ENCODE data around the gene MMP3.
"Not testable (repeated sequence)": the region's sequence is repeated elsewhere in the genome, so short reads cannot be mapped to it uniquely, and the experiment has no call there.

The MMP3 gene

DNA sequence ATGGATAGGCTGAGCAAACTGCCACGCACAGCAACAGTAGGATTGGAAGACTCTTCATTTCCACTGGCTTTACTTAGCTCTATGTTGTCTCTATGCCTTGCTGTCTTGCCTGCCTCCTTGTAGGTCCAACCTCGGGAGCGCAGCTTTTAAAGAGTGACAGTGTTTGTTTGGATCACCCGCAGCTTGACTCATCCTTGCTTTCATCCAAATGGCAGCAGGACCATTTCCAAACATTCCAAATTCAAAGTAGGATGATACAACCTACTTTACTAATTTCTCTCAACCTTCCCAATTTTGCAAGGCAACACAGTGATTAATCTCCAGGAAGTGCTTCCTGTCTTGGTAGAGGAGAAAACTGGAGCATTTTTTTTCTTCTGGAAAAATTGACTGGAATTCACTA, at the start of gene MMP3:
MMP3 (minus strand) TSS at position 121 of the 400 bp plus-strand sequence; CDS start at position 58, 63 bp downstream.
- no peak for DNase-seq (ENCODE audit: low spot score)

DNA sequence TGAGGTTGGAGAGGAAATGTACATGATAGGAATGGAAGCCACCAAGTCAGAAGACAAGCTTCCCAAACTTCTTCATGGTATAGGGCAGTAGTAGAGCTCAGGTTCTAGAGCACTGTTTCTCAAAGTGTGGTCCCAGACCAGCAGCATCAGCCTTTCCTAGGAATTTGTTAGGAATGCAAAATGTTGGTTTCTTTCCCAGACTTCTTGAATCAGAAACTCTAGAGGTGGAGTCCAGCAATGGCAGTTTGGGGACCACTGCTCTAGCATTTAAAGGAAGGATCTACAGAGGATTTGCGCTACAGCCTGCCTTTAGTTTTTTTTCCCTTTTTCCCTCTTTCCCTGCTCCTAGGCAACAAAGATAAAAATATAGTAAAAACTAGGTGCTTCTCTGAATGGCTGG, 48.3 kb upstream of the MMP3 start:
- DNase-seq (ENCODE audit: low spot score) = no peak

DNA sequence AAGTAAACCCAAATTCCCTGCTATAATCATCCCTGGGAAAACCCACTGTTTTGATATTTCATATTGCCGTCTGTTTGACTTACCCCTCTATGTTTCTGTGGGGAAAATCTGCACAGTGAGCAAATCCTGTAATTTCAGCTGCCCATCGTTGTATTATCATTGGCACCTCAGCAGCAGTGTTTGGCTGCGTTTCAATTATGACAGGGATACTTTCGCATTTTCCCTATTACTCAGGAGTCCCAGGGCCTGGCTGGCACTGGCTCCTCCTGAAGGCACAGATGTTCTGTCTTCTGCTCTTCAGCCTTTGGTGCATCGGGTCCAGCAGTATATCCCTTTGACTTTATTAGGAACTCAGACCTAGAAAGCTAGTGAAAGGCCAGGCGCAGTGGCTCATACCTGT, 43.6 kb upstream of the MMP3 start:
- DNase-seq (ENCODE audit: low spot score) = no peak

DNA sequence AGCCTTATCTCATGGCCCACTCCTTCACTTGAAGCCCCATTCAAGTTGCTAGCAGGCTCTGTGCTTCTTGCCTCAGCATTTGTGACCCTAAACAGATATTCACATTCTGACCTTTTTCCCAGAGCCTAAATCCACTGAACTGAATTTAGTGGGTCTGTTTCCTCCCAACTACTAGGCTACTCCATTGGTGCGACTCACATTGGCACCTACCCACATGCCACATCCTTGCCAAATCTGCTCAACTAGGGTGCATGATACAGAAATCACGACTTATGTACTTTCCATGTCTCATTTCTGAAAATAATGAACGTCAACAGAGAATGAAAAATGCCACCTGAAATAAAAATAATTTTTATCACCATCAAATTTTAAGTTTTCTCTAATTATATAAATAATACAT, 39.7 kb upstream of the MMP3 start:
- no peak for DNase-seq (ENCODE audit: low spot score)

DNA sequence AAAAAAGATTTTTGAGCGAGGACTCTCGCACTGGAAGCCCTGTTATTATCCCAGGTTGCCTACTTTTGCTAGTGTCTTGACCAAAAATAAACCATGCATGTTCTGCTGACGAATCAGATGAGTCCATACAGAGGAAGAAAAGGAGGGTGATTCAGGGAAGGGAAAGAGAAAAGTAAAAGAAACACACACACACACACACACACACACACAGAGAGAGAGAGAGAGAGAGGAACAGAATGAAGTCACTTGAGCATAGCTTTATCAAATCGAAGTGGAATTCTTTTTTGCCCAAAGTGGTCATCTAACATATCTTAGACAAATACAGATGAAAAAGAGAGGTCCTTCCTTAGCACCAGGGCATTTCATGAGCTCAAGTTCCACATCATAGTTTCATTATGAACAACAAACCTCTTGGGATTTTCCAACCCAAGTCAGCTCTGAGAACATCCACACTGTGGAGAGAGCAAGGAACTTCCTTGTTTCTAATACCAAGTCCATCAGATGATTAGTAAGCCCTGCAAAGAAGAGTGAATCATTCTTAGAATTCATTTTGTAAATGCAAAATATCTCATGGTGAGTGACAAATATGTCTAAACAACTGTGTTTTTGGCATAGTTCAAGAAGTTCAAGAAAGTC, 39.1 kb upstream of the MMP3 start:
- DNase-seq (ENCODE audit: low spot score) = no peak

DNA sequence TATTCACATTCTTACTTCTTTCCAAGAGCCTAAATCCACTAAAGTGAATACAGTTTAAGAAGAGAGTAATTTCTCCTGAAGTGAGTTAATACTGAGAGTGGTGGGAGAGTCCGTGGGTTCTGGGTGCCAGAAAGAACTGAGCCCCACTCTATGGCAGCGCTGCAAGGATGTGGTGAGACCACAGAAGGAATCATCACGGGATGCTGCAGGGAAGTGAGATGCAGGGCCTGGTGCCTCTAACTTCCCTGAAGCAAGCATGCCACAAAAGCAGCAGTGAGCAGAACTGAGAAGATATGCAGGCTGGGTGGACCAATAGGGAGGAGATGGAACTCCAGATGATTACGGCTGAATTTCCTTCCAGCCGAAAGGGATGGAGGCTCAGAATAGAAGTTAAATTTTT, 36.4 kb upstream of the MMP3 start:
- no peak for DNase-seq (ENCODE audit: low spot score)

DNA sequence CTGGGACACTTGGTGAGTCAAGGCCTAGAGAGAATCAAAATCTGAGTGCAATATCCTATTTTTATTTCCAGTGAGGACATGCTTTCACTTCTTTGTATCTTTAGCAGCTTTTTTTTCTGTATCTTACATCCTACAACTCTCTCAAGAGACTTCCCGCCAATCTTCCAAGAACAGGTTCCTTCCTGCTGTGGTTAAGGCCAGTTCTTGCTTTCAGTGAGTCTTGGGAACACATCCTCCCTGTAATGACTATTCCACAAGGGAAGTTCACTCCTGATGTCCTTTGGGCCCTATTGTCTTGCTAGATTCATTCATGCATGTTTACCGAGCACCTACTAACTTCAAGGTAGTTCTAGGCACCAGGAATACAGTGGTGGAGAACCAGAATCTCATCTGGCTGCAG, 35.2 kb upstream of the MMP3 start:
- no peak for DNase-seq (ENCODE audit: low spot score)

DNA sequence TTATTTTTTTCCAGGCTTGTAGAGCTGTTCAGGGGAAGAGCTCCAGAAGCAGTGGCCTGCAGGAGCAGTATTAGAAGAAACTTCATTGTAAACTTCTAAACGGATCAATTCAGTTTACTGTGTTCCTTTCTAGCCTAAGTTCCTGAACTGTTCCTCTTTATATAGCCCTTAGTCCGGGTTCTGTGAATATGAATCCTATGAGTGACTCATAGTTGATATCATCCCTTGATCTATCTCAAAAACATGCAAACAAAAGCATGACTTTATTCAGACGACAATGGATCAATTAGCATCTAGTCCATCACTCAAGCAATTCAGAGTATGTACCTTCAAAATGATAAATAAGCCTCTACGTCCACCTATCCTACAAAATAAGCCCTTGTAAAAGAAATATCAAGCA, 31.4 kb upstream of the MMP3 start, which contains the start of gene MMP12:
MMP12 (minus strand) TSS at position 131 of the 400 bp plus-strand sequence; CDS start at position 86, 45 bp downstream.
- no peak for DNase-seq (ENCODE audit: low spot score)

DNA sequence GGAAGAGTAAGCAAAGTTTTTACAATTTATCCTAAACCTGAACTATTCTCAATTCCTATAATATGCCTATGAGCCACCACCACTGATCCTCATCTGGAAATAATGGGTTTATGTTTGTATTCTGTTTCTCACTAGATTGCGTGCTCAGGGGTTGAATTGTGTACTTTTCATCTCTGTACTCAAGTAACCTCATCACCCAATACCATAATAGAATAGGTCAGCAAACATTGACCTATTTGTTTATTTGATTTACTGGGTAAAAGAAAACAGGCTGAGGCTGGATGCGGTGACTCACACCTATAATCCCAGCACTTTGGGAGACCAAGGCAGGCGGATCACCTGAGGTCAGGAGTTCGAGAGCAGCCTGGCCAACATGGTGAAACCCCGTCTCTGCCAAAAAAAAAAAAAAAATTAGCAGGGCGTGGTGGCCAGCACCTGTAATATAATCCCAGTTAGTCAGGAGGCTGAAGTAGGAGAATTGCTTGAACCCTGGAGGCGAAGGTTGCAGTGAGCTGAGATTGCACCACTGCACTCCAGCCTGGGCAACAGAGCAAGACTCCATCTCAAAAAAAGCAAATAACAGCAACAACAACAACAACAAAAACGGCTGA, 26.1 kb upstream of the MMP3 start:
- DNase-seq (ENCODE audit: low spot score) = not testable (repeated sequence)

DNA sequence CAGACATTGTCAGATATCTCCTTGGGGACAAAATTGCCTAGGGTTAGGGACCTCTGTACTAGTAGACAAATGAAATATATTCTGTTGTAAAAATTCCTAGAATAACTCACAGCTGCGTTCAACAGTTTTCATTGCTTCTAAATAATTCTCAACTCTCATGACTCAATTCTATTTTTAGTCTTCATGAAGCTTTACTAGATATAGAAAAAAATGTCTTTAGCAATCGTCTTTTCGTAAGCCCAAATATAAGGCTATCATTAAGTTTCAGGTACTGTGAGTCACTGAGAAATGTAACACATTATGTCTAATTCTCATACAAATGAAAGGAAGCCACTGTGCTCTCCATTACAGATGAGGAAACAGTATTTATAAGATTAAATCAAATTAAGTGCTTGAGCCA, 24.9 kb upstream of the MMP3 start:
- DNase-seq (ENCODE audit: low spot score) = no peak

DNA sequence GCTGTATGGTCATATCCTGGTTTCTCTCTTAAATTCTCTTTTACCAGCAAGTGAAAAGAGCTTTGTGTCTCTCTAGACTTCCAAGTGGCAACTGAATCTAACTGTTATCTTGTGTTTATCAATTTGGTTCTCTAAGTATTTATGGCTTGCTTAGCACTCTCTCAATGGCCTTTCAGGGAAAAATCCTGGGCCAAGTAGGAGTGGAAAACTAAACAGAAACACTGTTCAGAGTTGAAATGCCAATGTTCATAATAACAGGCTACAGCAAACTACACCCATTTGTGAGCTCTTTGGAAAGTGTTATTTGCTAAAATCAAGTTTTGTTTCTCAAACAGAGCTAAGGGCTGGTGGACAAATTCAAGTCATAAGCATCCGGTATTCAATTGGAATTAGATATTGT, 21.3 kb upstream of the MMP3 start:
- DNase-seq (ENCODE audit: low spot score) = no peak

DNA sequence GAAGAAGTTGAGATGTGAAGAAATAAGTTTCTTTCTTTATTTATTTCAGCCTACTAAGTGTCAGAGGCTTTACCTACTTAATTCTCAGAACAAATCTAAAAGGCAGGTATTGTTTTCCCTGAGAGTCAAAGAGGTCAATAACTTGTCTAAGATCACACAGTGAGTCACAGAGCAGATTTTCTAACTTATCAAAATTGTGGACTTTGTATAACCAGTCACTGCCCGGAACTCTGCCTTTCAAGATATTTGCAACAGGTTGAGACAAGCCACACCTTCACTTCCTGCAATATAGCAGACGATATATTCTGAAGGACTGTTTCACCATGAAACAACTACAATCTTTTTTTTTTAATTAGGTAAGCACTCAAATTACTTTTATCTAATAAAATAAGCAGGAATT, 10.5 kb upstream of the MMP3 start:
- DNase-seq (ENCODE audit: low spot score) = no peak

DNA sequence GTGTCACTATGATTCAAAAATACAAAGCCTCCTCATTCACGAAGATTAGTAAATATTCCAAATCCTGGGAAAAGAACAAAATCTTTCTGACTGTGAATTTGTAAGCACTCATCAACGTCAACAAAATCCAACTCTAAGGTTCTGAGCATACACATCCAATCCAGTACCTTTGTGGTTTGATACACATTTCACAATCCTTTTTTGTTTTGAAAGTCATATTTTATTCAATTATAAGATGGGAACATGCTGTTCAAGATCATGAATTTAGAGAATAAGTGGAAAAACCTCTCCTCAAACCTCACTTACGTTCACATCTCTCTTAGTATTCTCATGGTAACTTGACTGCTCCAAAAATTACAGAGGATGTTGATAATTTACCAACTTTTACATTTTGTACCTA, 9.6 kb upstream of the MMP3 start:
- no peak for DNase-seq (ENCODE audit: low spot score)

DNA sequence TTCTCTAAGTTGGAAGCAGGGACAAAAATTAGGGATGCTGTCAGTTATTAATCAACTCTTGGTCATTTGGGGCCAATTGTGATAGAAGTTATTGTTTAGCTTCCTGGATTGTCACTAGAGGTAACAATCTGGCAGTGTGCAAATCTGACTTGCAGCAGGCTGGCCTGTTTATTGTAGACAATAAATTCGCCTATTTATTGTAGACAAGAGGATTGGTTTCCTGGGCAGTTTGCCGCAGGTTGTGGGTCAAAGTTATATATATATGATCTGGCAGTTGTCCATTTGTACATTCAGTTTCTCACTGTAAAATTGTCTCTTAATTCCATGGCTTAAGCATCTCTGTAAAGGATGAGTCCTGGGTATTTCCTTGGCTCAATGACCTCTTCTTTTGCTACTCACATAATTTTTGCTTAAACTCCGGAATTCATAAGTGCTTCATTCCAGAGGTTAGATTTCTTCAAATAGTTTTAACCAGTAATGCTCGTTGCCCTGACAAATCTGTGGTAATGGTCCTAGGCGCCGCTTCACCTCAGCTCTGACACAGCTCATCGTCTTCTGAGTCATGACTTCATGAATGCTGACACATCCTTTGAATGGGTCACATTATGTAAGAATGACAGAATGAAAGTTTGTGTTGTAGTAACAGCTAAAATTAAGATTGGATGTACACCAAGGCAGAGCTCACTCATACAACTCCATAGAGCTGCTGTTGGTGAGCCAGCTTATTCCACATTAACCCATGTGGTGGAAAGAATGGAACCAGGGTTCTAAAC, 7.8 kb upstream of the MMP3 start:
- no peak for DNase-seq (ENCODE audit: low spot score)

DNA sequence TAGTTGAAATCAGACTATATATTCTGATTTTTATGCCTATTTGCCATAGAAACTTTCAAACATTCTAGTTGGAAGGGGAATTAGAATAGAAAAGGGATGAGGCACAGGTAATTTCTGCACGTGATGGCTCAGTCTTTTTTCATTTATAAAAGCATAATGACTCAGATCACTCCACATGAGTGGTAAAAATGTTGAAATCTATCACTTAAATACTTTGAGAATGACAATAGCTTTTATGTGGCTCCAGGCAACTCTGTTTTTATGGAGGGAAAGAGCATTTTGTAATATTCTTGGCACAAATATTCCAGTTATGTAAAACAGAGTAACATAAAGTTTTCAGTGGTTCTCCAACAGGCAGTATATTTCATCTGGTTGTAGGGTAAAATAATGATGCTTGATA, 5.9 kb upstream of the MMP3 start:
- DNase-seq (ENCODE audit: low spot score) = no peak

DNA sequence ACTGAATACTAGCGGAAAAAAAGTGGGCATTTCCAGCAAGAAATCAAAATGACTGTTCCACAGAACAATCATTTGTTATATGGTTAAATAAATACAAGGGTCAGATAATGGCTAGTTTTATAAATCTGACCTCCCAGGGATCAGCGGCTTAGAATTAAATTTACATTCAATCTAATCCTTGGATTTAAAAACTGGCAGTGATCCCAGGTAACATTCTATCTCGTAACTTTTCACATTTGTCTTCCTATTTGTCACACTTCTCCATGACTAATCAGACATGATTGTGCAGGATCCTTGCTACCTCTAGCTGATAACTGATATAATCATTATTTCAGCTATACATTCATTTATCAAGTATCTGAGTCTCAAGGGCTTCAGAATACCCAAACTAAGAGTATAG, 2.9 kb upstream of the MMP3 start:
- DNase-seq (ENCODE audit: low spot score) = no peak

DNA sequence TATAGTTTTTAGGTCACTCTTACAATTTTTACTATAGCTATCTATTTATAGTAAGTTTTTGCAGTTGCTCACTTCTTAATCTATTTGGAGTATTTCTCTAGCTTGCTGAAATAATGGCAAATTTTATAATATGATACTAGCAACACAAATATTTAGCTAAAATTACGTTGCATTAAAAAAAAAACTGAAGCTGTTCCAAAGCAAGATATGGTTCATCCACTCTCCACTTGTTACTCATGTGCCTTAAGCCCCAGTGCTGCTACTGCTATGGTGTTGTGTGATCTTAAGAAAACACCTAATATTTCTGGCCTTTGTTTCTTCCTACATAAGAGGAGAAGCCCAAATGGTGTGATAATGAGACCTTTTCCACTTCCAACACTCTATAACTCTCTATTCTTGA, 479 bp downstream of the MMP3 start:
- no peak for DNase-seq (ENCODE audit: low spot score)

DNA sequence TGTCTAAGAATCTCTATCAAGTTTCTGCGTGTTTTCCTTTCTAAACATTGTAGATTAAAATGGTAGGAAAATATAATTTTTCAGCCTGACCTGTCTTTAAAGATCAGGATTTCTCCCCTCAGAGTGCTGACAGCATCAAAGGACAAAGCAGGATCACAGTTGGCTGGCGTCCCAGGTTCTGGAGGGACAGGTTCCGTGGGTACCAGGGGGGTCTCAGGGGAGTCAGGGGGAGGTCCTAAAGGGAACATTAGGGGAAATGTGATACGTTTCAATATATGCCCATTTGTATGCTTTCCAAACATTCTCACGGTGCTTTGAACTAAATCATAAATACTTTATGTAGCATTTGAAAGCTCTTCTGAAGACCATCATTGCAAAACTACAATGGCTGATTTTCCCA, 3.4 kb downstream of the MMP3 start:
- DNase-seq (ENCODE audit: low spot score) = no peak

DNA sequence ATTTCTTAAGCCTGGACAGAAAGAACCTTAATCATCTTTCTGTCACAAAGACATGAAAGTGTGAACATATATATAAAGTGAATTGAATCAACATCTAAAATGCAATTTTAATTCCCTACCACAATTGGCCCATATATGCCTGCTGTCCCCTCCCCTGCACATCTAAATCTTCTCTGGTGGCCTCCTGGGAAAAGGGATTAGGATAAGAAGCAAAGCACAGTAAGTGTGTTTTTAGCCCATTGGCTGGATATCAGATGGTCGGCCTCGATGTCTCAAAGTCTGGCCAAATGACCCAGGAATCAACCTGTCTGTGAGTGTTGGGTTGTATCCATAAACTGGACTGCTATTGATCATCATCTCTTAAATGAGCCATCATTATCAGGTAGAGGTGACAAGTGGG, 5.8 kb downstream of the MMP3 start:
- DNase-seq (ENCODE audit: low spot score) = no peak

DNA sequence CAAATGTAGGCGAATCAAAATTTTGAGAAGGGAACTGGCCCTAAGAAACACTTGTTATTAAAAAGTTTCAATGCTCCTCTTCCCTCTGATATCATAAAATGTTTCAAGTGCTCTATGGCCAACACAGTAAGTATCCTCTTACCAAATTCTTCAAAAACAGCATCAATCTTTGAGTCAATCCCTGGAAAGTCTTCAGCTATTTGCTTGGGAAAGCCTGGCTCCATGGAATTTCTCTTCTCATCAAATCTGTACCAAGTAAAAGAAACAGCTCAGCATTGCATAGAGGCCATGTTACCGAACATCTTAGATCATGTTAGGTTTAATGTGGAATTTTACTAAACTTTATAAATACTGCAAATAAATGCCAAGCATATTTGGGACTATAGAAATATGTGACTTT, 6.3 kb downstream of the MMP3 start:
- DNase-seq (ENCODE audit: low spot score) = no peak

DNA sequence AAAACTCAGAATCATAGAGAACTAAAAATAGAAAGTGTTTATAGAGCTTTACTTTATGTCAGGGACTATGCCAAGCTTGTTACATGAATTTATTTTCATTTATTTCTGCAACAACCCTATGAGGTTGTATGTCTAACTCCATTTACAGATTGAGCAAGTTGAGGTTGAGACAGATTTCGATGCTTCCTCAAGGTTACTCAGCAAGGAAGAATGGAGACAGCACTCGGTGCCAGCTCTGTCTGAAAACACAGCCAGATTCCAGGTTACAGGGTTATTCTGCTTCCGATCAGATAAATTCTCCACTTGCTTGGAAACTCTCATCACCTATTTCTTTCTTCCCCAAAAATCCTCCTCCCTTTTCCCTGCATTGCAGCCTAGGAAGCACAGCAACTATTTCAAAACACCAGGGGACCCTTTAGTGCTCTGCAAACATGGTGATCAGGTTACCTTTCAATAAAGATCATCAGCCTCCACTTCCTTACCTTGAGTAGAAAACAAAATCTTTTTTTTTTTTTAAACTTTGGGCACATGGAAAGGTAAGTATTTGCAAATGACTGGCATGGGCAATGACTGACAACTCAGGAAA, 7.0 kb downstream of the MMP3 start:
- no peak for DNase-seq (ENCODE audit: low spot score)

DNA sequence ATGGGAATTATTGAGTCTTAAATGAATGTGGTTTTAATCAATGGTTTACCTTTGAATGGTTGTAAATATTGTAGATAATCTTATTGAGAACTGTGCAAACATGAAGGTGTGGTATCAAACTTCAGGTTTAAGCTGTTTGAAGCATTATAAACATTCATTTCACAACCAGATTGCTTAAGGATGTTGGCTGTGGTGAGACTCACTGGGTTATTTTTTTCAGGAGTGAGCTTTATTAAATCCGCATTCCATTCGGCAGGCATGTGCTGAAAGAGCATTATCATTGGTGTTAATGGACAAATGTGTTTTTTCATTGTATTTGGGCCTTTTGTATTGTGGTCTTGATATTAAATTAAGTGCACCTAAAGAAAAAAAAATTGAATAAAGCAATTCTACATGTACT, 9.7 kb downstream of the MMP3 start:
- no peak for DNase-seq (ENCODE audit: low spot score)

DNA sequence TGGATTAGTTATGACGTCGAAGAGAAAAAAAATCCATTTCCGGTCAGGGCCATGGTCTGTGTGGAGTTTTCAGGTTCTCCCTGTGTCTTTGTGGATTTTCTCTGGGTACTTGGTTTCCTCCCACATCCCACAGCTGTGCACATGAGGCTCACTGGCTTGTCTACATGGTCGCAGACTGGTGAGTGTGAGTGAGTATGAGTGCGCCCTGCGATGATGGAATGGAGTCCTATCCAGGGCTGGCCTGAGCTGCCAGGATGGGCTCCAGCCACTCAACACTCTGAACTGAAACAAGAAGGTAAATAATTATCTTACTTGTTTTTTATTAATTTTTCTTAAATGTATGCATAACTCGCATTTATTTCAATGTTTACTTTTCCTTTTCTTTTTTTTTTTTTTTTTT, 10.8 kb downstream of the MMP3 start:
- DNase-seq (ENCODE audit: low spot score) = no peak
